Stimulated activated CD4-positive, alpha-beta T cell treated with anti-CD3 and anti-CD28 coated beads, Interleukin-1b, Interleukin-23, amount 100 ng/mL, for 48 hours (primary cell): Measurements from ENCODE around the gene BCR.
"Not testable (repeated sequence)": the region's sequence is repeated elsewhere in the genome, so short reads cannot be mapped to it uniquely, and the experiment has no call there.

Source experiments
- DNase-seq: peaks from one replicate; pipeline ENCODE4 v3.0.0-alpha.2; 2020

The BCR gene

DNA sequence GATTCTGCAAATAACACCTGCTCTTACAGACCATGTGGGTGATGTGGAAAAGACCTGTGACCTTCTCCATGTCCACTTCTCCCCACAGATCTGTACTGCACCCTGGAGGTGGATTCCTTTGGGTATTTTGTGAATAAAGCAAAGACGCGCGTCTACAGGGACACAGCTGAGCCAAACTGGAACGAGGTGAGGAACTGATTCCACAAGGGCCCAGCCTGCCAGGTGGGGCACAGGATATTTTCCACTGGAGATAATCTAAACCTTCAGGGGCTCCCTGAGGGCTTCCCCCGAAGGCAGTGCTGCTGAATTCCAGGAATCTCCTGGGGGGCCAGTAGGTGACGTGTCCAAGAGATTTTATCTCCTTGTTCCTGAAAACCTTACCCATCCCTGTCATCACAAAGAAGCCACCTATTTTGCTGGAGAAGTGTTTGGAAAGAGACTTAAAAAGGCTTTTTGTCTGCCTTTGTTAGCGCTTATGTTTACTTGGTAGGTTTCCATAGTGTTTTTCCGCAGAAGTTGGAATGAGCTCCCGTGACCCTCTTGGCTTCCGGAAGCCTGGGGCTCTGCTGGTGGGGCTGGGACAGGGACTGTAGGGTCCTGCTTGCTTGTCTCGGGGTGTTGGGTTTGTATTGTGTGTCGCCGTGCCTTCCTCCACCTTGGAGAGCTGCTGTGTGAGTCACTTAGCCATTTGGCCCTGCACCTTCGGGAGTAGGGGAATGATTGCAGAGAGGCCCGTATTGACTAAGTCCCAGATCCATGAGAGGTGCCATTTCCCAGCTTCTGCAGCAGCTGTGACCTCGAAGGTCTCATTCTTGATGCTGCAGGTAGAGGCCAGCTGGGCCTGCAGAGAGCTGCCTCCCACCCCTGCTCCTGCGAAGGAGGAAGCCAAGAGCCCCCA, 112.4 kb downstream of the BCR start:
- DNase-seq: no peak

DNA sequence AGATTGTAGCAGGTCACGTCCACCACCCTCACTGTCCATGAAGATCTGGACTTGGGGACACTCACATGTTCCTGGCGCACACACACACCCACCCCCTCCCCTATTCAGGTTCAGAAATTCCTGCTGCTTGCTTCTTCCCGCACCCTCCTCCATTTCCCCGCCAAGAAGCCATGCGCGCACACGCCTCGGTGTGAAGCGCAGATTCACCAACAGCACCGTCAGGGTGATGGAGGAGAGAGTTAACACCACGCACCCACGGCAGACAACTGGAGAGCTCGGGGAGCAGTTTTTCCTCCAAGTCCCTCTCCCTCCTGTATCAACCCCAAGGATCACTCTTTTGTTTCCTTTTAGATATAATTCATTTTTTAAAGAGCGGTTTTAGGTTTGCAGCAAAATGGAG, 113.4 kb downstream of the BCR start:
- no peak for DNase-seq

DNA sequence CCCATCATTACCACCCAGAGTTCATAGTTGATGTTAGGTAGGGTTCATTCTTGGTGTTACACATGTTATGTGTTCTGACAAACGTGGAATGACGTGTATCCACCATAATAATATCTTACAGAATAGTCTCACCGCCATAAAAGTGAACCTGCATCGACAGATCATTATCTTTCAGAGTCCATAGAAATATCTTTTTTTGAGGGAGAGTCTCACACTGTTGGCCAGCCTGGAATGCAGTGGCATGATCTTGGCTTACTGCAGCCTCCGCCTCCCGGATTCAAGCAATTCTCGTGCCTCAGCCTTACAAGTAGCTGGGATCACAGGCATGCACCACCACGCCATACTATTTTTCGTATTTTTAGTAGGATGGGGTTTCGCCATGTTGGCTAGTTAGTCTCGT, 113.9 kb downstream of the BCR start:
- no peak for DNase-seq

DNA sequence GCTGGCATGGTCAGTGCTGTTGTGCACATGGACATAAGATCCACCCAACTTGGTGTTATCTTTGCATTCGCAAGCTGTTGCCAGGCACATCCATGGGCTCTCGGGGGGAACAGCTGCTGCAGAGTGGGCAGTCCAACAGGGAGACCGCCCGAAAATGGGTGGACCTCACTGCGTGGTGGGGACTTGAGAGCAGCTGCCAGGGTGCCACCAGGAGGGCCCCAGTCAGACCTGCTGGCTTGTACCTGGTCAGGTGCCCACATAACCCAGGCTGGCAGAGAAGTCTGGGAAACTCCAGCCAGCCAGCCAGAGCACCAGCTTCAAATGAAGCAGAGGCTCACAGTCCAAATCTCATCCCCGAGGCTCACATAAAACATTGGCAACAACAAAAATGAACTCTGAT, 120.2 kb downstream of the BCR start:
- no peak for DNase-seq

DNA sequence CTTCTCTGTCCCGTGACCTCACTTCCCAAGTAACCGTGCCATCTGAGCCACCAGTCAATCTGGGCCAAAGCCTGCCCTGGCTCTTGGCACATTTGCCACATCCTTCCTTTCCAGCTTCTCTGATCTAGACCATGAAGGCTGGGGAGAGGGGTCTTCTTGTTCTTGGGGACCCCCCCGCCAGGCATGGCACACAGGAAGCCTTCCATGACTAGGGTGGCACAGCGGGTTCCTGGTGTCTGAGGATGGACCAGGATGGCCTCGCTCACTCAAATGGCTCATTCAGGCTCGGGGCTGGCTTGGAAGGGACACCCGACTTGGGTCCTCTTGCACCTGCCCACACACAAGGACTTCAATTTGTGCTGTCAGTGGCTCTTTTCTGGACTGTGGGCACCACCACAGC, 121.3 kb downstream of the BCR start:
- DNase-seq: no peak

DNA sequence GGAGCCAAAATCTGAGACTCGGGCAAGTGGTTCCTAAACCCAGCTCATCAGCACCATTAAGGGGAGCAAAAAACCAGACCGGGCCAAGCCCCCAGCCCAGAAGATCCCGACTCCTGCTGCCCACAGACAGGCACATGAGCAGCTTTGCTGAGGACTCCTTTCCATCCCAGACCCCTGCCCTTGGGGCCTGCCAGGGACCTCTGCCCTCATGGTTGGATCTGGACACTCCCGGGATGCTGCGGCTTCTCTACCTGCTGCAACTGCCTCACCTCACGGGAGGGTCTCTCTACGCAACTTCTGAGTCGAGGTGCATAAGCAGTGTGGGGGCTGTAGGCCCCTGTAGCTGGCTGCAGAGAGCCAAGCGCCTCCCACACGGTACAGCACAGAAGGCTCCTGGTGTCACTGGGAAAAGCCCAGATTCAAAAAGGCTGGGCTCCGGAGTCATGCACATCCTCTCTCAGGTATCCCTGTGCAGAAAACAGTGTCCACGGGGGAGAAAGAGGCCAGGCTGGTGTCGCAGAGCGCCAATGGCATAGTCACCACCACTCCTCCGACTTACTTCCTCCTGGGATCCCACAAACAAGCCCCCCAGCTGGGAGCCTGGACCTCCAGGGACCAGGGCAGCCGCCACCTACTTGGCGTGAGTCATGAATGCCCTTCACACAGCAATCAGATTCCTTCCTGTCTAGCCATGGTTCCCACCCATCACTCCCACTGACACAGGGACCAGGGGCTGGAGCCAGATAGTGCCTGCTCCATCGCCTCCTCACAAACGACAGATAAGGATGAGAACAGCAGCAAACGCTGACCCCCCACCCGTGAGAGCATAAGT, 122.1 kb downstream of the BCR start:
- DNase-seq: no peak

DNA sequence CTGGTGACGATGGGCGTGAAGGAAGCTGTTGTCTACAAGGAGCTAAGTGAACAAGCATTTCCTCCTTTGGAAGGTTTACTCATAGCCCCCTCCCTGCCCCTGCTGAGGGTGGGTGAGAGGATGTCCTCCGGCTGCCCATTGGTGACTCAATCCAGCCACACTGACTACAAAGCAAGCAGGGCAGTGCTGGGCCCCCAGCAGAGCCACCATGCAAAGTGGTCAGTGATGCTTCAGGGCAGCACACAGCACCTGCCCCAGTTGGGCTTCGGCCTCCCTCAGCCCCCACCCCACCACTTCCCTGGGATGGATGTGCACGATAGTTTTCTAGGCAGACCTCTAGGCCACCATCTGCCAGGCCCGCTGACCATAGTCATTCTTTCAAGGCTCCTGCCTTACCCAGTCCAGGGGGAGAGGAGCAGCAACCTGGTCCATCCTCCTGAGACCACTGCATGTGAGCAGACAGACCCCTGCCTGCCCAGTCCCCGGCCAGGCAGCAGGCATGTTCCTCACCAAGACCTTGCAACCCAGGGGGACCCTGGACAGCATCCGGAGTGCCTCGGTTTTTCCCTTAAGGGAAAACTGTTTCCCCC, 125.1 kb downstream of the BCR start:
- DNase-seq: no peak

DNA sequence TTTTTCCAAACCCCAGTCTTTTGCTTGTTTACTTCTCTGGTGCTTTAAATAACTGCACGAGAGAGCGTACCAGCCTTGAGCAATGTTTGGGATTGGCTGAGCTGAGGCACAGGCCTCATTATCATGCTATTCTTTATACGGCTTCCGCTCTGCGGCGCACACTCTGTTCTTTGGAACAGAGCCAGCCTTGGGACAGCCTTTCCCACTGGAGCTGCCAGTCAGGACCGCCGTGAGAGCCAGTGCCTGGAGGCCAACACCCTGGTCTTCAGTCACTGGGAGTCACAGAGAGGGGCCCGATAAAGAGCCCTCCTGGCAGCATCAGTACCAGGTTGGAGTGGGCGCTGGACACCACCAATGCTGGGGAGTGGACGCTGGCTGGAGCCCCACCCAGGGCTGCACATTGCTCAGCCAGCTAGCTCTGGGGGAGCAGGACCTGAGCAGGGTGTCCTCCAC, 125.6 kb downstream of the BCR start:
- no peak for DNase-seq

DNA sequence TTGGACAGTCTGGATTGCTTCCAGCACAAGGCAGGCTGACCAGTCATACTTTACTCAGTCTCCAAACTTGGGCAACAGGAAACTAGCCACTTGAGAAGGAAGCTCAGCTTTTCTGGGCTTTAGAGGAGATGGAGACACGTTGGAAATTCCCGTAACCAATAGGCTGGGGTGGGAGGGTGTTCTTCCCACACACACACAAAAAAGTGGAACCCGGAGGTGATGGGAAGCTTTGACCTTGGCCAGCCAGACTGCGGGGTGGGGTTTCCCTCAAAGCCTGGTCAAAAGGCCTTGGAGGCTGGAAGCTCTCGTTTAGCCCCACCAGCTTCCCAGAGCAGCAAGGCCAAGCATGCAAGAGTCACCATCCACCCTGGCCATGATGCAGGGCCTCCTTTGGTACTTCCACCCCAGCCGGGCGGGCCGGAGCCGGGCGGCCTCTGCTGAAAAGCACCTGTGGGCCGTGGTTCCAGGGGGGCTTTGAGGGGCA, 126.2 kb downstream of the BCR start:
- no peak for DNase-seq

DNA sequence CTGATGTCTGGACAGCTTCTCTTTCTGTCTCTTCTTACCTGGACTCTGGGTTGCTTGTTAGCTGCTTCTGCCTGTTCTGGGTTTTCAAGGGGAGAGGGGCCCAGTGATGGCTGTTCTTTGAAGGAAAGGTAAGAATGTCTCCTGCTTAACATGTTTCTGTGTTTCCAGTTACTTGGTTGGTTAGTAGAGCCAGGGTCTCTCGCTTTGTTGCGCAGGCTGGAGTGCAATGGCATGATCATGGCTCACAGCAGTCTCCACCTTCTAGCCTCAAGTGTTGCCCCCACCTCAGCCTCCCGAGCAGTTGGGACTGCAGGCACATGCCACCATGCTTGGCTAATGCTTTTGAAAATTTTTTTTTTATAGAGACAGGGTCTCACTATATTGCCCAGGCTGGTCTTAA, 126.6 kb downstream of the BCR start:
- DNase-seq: no peak

DNA sequence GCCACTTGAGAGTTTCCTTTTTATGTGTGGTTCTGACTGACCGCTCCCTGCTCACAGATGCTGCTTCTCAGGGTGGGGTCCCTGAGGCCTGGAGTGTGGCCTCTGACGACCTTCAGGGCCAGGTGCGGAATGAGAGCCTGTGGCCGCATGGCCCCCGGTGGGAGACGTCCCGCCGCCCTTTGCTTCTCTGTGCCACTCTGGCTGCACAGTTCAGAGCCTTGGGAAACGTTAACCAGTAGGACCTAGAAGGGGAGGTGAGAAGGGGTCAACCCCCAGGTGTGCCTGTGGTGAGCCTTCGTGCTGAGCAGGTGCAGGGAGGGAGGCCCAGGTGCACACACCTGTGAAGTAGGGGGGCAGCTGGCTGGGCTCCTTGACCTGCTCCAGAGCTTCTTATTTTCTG, 127.2 kb downstream of the BCR start:
- not testable (repeated sequence) for DNase-seq

DNA sequence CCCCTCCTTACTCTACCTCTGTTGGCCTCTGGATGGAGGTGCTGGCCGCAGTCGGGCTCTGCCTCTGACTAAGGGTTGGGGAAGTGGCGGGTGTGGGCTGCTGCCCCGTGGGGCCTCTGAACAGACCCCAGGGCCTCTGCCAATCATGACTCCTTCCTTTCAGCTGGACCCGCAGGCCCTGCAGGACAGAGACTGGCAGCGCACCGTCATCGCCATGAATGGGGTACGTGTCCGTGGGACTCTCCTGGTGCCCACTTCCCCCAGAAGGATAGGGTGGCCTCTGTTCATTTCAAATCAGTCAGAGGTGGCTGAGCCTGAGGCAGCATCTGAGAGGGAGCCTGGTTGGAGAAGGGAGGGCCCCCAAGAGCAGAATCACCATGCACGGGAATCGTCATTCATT, 129.0 kb downstream of the BCR start:
- not testable (repeated sequence) for DNase-seq

DNA sequence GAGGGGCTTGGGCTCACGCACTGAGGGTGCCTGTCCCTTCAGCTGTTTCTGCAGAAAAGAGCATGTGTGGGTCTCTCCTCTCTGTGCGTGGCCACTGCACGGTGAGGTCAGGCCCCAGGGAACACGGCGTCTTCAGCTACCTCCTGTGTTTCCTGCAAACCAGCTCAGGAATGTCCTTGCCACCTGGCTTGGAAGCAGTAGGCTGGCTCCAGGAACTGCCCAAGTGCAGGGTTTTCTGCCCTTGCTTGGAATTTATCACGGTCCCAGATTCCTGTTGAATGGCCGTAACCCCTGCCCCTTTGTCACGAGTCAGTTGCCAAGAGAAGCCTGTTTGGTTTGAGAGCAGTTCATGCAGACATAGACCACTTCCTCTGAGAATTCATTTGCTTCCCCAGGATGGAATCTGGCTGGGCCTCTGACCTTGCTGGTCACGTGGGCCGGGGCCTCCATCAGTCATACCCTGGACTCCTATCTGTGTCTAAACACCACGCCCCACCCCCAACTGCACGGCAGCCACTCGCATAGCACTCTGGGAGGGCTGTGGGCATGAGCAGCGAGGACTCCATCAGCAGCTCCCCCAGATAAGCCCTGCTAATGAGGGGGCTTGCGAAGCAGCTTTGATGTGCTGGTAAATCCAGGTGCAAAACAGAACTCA, 130.3 kb downstream of the BCR start:
- DNase-seq: not testable (repeated sequence)

DNA sequence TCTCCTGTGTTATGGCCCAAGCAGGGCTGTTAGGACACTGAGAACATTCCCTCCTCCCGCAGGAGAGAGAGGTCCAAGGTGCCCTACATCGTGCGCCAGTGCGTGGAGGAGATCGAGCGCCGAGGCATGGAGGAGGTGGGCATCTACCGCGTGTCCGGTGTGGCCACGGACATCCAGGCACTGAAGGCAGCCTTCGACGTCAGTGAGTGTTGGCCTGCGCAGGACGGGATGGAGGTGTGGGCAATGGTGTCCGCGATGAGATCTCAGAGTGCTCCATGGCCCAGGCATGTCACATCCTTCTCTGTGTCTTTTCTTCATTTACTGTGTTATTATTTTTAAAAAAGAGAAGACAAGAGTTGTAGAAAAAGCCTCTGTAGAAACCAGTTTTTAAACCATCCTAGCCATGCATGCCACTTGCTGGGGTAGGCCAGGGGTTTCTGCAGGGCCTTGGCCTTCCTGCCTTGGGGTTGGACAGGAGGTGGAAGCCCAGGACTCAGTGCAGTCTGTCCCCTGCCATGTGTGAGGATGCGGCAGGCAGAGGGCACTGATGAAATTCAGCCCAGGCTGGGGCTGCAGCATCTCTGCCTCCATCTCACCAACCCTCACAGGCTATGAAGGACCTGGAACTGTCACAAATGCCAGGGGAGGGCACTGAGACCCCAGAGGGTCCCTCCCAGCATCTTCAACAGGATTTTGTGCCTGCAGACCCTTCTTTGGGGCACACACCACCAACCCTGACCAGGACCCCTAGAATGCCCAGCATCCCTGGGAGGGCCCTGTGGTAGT, 131.5 kb downstream of the BCR start:
- DNase-seq: not testable (repeated sequence)

DNA sequence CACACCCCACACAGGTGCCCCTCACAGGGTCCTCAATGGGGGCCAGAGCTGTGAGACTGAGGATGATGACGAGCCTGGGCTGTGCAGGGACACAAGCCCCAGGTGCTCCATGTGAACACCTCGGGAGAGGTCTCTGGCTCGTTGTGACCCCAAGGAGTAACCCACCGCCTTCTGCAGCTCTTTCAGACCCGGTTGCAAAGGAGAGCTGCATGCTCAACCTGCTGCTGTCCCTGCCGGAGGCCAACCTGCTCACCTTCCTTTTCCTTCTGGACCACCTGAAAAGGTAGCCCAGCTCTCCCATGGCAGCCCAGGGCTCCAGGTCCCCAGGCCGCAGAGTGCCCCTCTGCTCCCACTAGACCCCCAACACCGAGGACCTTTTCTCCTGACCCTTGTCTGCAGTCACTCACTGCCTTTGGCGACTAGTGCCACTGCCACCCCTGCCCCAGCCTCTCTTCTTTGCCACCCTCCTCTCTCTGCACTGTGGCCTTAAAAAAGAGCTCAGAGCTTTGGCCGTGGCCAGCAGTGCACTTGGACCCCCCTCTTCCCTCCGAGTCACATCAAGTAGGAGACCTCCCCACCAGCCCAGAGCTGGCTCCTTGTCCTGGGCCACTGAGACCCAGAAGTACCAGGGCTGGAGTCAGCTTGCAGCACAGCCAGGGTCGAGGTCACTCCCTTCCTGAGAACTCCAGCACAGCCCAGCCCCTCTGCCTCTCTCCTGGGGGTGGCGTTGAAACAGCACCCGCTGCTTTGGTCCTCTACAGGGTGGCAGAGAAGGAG, 133.7 kb downstream of the BCR start:
- no peak for DNase-seq

DNA sequence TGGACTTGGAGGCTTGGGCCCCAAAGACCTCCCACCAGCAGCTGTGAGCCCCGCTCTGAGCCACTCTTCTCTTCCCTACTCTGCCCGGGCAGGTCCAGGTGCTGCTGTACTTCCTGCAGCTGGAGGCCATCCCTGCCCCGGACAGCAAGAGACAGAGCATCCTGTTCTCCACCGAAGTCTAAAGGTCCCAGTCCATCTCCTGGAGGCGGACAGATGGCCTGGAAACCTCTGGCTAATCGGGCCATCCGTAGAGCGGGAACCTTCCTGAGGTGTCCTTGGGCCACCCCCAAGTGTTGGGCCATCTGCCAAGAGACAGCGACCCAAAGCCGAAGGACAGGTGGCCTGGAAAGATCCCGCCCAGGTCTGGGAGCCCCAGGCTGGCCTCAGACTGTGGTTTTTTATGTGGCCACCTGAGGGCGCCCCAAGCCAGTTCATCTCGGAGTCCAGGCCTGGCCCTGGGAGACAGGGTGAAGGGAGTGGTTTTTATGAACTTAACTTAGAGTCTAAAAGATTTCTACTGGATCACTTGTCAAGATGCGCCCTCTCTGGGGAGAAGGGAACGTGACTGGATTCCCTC, 135.1 kb downstream of the BCR start:
- DNase-seq: peak; percentile 56

DNA sequence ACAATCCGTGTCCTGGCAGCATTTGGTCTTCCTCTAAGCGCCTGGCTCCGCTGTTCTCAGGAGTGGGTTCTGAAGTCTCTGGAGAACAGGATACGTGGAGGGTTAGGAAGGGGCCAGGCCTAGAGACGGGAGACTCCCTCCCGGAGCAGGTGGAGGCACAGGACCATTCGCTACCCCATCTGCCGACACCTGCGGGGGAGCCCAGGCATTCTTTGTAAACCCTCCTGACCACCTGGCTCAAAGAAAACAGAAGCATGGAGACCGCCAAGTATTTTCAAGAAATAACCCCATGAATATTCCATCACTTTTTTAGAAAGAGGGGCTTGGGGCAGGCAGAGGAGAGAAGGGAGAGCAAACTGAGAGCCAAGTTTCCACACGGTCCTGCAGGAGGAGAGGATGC, 136.3 kb downstream of the BCR start:
- DNase-seq: not testable (repeated sequence)

DNA sequence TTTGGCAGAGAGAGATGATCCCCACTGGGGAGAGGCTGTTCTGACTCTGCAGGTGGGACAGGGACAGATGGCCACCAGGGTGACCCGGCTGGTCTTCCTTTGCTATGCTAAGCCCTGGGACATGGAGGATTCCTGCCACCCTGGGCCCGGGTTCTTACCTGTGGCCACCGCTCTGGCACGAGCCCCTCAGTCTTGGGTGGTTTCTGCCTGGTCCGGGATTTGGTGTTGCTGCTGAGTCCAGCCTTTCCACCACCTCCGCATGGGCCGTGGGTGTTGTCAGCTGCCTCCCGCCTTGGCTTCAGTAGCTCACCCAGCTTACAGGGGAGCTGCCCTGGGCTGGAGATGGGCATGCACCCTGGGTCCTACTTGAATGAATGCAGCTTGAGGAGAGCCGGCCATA, 138.0 kb downstream of the BCR start:
- not testable (repeated sequence) for DNase-seq

DNA sequence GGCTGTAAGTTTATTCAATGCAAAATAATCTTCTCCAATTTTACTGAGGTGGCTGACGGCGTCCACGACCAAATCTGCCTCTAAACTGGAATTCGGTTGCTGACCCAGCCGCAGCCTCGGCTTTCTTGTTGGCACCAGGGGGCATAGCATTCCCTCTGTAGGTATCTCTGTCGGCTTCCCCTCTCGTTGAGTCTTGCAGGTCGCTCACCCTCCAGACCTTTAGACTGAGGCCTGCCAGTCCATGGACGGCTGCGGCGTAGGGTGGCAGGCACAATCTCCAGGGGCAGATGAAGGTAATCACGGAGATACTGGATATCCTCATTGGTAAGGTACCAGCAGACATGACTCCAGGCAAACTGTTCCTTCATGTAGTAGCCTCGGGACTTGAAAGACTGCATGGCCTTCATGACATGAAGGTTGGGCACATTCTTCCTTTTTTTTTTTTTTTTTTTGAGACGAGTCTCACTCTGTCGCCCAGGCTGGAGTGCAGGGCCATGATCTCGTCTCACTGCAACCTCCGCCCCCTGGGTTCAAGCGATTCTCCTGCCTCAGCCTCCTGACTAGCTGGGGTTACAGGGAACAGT, 142.3 kb downstream of the BCR start:
- DNase-seq: not testable (repeated sequence)

DNA sequence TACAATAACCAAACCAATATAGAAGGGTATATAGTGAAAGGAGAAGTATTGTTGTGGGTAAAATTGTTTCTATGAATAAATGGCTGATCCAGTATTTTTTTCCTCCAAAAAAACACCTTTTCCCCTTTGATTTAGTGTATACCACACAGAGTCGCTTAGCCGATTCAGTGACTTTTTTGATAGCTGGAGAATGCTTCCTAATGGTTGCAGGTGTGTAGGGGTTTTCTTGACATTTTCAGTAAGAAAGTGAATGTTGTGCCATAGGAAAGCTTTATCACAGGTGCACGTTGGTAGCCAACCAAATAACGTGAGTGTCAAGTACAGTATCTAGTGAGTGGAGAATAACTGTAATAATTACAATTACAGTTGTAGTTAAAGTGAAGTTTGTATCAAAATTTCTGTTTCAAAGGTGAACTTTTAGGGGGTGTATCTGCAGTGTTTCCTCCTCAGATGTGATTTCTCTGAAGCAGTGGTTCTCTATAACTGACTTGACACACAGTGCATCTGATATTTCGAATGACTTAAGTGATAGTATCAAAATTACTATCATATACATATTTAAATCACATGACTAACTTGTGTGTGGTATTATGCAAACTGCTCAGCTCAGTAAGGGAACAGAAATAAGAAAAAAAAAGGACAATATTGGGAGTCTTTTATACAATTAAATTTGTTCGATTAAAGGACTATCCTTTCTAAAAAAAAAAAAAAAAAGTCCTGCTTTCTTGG, 143.8 kb downstream of the BCR start:
- DNase-seq: not testable (repeated sequence)
